ENCODE measurements around the gene DISC1.
A peak's percentile ranks its signal among the peaks of the same experiment; 100 is the strongest.
"Not testable (repeated sequence)": the region's sequence is repeated elsewhere in the genome, so short reads cannot be mapped to it uniquely, and the experiment has no call there.

DISC1 gene

DNA sequence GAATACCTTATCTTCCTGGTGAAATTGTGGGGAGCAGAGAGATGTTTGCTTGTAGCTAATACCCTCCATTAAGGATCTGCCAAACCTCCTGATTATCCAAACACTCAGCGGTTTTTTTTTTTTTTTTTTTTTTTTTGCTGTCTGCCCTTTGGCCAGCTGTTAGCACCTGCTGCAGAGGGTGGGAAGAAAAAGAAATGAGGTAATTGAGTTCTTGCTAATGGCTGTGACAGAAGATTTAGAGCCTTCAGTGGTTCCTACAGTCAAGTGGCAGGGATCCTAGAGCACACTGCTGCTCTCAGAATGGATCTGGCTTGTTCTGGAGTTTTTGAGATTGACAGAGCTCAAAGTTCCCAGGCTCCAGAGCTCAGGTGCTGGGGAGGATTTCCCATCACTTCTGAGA, 342.5 kb downstream of the DISC1 start:
- no peak for DNase-seq

DNA sequence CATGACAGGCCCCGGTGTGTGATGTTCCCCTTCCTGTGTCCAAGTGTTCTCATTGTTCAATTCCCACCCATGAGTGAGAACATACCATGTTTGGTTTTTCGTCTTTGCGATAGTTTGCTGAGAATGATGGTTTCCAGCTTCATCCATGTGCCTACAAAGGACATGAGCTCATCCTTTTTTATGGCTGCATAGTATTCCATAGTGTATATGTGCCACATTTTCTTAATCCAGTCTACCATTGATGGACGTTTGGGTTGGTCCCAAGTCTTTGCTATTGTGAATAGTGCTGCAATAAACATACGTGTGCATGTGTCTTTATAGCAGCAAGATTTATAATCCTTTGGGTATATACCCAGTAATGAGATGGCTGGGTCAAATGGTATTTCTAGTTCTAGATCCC, 343.2 kb downstream of the DISC1 start:
- not testable (repeated sequence) for DNase-seq

DNA sequence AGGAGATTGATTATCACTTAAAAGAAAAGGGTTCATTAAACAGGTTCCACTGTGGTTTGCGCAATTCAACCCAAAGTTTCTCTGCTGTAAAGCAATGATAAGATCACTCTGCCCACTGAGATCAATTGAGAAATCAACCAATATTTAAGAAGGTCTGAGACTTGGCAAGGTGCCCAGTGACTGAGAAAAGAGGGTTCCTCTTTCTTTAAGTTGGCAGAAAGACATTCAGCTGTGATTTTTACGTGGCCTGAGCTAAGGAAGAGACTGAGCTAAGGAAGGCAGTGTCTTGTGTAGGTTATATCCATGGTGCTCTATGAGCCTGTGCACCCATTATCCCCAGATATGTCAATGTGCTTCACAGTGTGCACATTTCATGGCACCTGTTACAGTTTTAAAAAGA, 344.1 kb downstream of the DISC1 start:
- DNase-seq, result no peak

GRCh38 chr1:231971397-231972110, 345.0 kb downstream of the DISC1 start:
- peak; percentile 39 for DNase-seq

DNA sequence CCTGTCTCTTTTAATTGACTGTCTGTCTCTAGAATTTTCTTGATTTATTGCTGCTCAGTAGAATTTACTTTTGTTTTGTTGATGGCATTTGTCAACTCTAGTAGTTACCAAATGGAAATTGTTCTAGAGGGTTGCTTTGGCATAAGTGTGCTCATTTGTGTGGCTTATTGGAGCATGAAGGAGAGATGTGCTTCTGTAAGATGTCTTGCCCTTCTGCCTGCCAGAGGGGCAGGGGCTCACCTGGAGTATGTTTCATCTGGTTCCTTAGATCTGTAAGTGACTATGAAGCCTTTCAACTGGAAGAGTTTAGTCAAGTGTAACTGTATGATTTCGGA, 345.5 kb downstream of the DISC1 start:
- DNase-seq, result no peak

- peak; percentile 54 for DNase-seq
Measured at GRCh38 chr1:231973830-231974229, 347.2 kb downstream of the DISC1 start.

DNA sequence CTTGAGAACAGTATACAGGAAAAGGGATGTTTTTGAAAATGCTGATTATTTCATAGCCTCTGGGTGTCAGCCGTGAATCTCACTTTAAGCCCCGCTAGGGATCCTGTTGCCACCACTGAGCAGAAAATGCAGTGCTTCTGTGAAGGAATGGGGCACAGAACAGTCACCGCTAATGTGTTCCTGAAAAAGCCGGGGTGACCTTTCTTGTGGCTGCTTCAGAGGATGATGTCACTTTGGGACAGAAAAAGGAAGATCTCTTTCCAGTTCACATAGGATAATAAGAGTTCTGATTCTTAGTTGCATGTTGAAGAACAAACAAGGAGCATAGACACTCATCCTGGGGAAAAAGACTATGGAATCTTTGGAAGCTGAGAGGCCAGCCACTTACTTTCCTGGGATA, 349.6 kb downstream of the DISC1 start:
- DNase-seq, result no peak

- no peak for DNase-seq
Measured at GRCh38 chr1:231981675-231982074, 355.1 kb downstream of the DISC1 start.

DNA sequence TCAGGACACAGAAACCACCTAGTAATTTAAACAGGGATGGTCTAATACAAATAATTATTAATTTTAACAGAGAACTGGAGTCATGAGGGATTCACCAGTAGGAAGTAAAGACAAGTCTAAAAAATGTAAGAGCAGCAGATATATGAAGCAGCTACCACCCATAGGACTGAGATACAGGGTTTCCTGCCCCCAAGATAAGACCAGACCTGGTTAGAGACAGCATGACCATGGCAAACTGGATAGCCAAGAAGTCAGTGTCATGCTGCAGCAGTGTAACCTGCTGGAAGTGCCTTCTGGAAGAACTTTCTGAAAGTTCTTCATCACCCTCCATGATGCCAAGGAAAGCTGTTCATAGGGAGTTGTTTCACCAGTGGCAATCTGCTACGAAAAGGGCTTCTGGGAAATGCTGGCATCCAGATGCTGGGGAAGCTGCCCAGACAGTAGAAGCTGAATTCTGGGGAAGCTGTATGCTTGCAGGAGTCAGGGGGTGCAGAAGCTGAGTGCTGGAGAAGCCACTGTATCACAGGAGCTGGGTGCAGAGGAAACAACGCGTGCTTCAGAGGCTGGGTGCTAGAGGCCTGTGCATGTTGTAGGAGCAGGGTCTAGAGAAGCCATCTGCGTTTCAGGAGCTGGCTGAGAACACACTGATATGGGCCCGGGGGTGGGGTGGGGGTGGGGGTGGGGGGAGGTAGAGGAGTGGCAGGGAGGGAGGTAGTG, 356.4 kb downstream of the DISC1 start:
- DNase-seq, result no peak

GRCh38 chr1:231983588-231984193, 357.1 kb downstream of the DISC1 start:
- no peak for DNase-seq

GRCh38 chr1:231985296-231986023, 358.9 kb downstream of the DISC1 start:
- peak; percentile 13 for DNase-seq

DNA sequence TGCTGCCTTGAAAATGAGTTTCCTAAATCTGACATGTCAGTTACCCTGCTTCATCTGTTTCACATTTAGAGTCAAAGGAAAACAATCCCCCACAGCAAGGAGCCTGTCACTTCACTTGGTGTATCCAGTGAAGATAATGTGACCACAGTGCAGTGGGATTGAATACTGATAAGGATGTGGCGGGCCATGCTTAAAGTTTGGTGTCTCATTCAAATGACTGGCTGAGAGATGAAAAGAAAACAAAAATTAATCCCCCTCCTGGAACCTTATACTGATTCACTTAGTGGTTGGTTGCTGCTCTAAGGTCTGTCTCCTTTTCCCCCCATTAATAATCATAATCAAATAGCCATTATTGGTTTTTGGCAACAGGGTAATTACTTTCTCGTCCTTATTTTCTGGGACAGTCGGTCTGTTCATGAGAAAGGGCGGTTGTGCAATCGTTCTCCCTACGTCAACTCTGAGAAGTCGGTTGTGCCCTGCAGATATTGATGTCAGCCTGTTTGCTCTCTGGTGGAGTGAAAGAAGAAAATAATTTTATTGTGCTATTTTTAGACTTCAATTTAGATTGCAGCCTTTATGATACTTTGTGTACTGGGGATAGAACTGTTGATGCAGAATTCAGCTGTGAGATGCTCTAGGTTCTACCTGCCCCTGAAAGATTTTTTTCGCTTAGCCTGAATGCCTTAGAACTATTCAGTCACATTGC, 360.2 kb downstream of the DISC1 start:
- no peak for DNase-seq

DNA sequence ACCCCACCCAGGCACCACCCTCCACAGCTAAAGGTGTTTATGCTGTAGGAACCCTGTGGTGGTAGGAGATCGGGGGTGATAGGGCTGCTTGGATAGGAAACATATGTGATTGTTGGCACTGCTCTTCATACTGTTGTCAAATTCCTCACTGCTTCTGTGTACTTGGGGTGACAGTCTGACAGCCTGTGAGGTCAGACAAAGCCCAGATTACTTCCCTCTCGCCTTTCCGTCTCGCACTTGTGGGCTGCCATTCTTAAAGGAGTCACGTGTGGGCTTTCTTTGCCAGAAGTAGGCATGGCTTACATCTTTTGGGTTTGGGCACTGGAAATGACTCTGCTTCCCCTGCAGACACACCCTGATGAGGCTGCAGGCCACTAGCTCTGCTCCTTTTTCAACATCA, 363.8 kb downstream of the DISC1 start:
- DNase-seq, result no peak

GRCh38 chr1:231991231-231991630, 364.6 kb downstream of the DISC1 start:
- DNase-seq, result no peak

GRCh38 chr1:231993968-231994455, 367.4 kb downstream of the DISC1 start:
- no peak for DNase-seq

DNA sequence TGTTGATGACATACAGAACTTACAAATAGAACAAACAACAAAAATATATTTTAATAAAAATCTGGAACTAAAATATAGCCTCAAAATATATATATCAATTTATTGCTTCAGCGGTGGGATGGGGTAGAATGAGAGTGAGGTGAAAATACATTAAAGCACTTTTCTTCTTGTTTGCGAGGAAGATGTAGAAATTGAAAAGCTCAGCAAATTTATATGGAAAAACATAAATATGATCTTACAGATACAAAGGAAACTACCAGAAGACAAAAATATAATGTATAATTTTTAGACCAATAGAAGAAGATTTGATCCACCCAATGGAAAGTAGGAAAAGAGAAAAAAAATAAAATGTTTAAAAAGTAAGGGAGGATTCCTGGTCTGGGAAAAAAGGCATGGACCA, 372.2 kb downstream of the DISC1 start:
- DNase-seq, result no peak

DNA sequence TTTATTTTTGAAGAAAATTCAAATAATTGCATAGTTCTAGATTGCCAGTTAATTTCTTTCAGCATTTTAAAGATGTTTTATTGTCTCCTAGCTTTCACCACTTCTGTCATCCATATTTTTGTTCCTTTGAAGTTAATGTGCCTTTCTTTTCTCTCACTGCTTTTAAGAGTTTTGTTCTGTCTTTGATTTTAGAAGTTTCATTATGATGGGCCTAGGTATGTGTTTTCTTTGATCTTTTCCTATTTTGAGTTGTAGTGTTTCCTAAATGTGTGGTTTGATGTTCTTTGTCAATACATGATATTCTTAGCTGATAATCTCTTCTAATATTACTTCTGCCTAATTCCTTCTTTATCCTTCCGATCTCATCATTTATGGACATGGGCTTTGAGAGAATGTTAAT, 378.7 kb downstream of the DISC1 start:
- DNase-seq, result peak; percentile 17

GRCh38 chr1:232009741-232010140, 383.2 kb downstream of the DISC1 start:
- DNase-seq, result no peak

- no peak for DNase-seq
Measured at GRCh38 chr1:232011961-232012360, 385.4 kb downstream of the DISC1 start.

GRCh38 chr1:232012773-232013386, 386.3 kb downstream of the DISC1 start:
- no peak for DNase-seq

GRCh38 chr1:232014941-232015340, 388.4 kb downstream of the DISC1 start:
- DNase-seq, result no peak

DNA sequence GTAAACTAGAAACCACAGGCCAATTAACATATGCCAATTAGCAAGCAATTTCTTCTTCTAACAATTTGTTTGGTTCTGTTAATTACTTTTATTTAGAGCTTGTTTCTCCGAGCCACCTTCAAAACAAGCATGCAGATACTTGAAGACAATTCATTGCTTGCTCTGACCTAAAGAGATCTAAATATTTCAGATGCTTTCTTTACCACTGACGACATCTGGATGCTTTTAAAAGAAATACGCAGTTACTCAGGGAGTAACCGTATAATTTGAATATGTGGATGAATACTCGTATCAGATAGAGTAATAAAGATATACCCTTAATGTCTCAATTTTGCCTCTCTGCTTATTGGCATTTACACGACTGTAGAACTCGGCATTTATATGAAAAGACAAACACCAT, 390.0 kb downstream of the DISC1 start:
- no peak for DNase-seq
